Hematopoietic multipotent progenitor cell (in vitro differentiated cells): ENCODE data around the gene MEGF6. TPM values are rescaled to one million over a fixed set of nuclear protein-coding genes. Genes with fewer than 3 reads are reported as not detected.

Experiments used
- DNase-seq, 3 donors: peaks; one replicate each; pipeline ENCODE4 v3.0.0-alpha.2; 2011 to 2015; ENCODE audit warnings: low read depth in 2 of 3, low spot score in 2 of 3
- total RNA-seq: library from RNA; depleted of rRNA; stranded (reverse); fragments of >200 nt; gene quantifications from one replicate; pipeline ENCODE4 v1.2.3, GENCODE V29; 2012

Gene MEGF6
- 74.1 TPM for total RNA-seq

GRCh38 chr1:3611170-3612019, at the start of gene MEGF6:
MEGF6 (minus strand) TSS chr1:3611508; CDS start chr1:3611268, 240 bp downstream.
- DNase-seq = peak in 2 of 3 donors; percentile 67 to 77

GRCh38 chr1:3660704-3661103, 49.4 kb upstream of the MEGF6 start:
- no peak for DNase-seq

- DNase-seq = no peak
These were observed 47.8 kb upstream of the MEGF6 start for GRCh38 chr1:3659093-3659492.

GRCh38 chr1:3658231-3658615, 46.9 kb upstream of the MEGF6 start:
- DNase-seq = no peak

- no peak for DNase-seq
These were observed 46.4 kb upstream of the MEGF6 start for GRCh38 chr1:3657578-3658230.

GRCh38 chr1:3657096-3657475, 45.8 kb upstream of the MEGF6 start:
- DNase-seq = no peak

- DNase-seq = no peak
These were observed 45.3 kb upstream of the MEGF6 start for GRCh38 chr1:3656450-3657095.

- no peak for DNase-seq
These were observed 43.4 kb upstream of the MEGF6 start for GRCh38 chr1:3654549-3655281.

GRCh38 chr1:3653286-3653618, 41.9 kb upstream of the MEGF6 start:
- DNase-seq = no peak

GRCh38 chr1:3652548-3653285, 41.4 kb upstream of the MEGF6 start:
- no peak for DNase-seq

- DNase-seq = no peak
These were observed 40.7 kb upstream of the MEGF6 start, which contains the start of gene TP73 for GRCh38 chr1:3651930-3652547. TP73 (plus strand) TSS chr1:3652516; CDS start chr1:3682366, 29,850 bp downstream.

- no peak for DNase-seq
These were observed 40.0 kb upstream of the MEGF6 start for GRCh38 chr1:3651026-3651929.

GRCh38 chr1:3650248-3651025, 39.1 kb upstream of the MEGF6 start:
- DNase-seq = no peak

GRCh38 chr1:3649342-3650247, 38.3 kb upstream of the MEGF6 start, which contains the start of gene WRAP73:
WRAP73 (minus strand) TSS chr1:3650103; CDS start chr1:3649999, 104 bp downstream.
- DNase-seq = peak; percentile 74 to 94 (median 90)

GRCh38 chr1:3646596-3646995, 35.3 kb upstream of the MEGF6 start:
- DNase-seq = no peak

- DNase-seq = no peak
These were observed 34.5 kb upstream of the MEGF6 start for GRCh38 chr1:3645666-3646355.
